Epithelial cell of alveolus of lung (primary cell): ENCODE measurements around the gene MAGEB16. TPM values are rescaled to one million over a fixed set of nuclear protein-coding genes. Genes with fewer than 3 reads are reported as not detected.

Source experiments
- total RNA-seq: library from RNA; depleted of rRNA; stranded (reverse); fragments of >200 nt; gene quantifications from 2 replicates; pipeline ENCODE4 v1.2.1, GENCODE V29; 2015

Gene MAGEB16
- total RNA-seq, result not detected in 2 replicates

GRCh38 chrX:35798042-35798441 is at the start of gene MAGEB16:
MAGEB16 (plus strand) TSS chrX:35798342; CDS start chrX:35802197, 3,855 bp downstream.

Other genes with a start within 250 kb of the MAGEB16 start
- not detected in 2 replicates for gene CFAP47, start 121.4 kb downstream of the MAGEB16 start, total RNA-seq